ENCODE data around the gene GSPT1.
"Not testable (repeated sequence)": the region's sequence is repeated elsewhere in the genome, so short reads cannot be mapped to it uniquely, and the experiment has no call there.

The GSPT1 gene

GRCh38 chr16:11844499-11844898, 71.3 kb downstream of the GSPT1 start:
- Histone ChIP-seq H3K9me3 (replicated peaks; ENCODE audit: low read length) (no peaks in the 10 kb centered on the region), H3K36me3 (ENCODE audit: insufficient read depth, low read length) (peaks cover 91% of the 10 kb centered on the region), H3K4me1 (ENCODE audit: control insufficient read depth, insufficient read depth, low read length) (peaks cover 10% of the 10 kb centered on the region), H3K27me3 (ENCODE audit: control insufficient read depth, insufficient read depth, low read length) (no peaks in the 10 kb centered on the region), H3K4me2 (ENCODE audit: low read length) (no peak overlapping the region), H3K4me3 (ENCODE audit: low read length) (no peak overlapping the region), H3K9ac (ENCODE audit: low read depth, low read length) (no peak overlapping the region)

DNA sequence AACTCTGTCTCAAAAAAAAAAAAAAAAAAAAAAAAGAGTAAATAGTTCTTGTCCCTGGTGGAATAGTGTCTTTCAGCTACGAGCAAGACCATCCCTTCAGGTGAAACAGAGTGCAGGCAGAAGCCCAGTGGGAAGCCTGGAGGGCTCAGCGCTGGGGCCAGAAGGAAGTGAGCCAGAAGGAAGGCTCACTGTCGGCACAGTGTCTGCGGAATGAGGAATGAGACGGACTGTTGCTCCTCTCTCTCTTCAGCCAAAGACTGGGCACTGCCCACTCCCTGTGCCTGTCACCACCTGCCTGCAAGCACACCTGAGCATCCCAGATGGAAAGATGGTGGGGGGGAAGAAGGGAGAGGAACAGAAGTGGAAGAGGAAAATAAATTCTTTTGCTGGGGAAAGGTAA, 71.9 kb downstream of the GSPT1 start:
- H3K9ac ChIP-seq (ENCODE audit: low read depth, low read length) = no peak overlapping the region
- peaks cover 89% of the 10 kb centered on the region for H3K36me3 ChIP-seq (ENCODE audit: insufficient read depth, low read length)

GRCh38 chr16:11843206-11843605, 72.5 kb downstream of the GSPT1 start:
- Histone ChIP-seq H3K4me3 (ENCODE audit: low read length) (no peak overlapping the region), H3K9me3 (replicated peaks; ENCODE audit: low read length) (no peaks in the 10 kb centered on the region), H3K36me3 (ENCODE audit: insufficient read depth, low read length) (peaks cover 89% of the 10 kb centered on the region), H3K4me1 (ENCODE audit: control insufficient read depth, insufficient read depth, low read length) (no peaks in the 10 kb centered on the region), H3K9ac (ENCODE audit: low read depth, low read length) (no peak overlapping the region), H3K27me3 (ENCODE audit: control insufficient read depth, insufficient read depth, low read length) (no peaks in the 10 kb centered on the region), H3K4me2 (ENCODE audit: low read length) (no peak overlapping the region)

More for the DNA sequence above, 71.9 kb downstream of the GSPT1 start:
- no peak overlapping the region for H3K4me2 ChIP-seq (ENCODE audit: low read length)
- no peaks in the 10 kb centered on the region for H3K27me3 ChIP-seq (ENCODE audit: control insufficient read depth, insufficient read depth, low read length)
- H3K9me3 ChIP-seq (replicated peaks; ENCODE audit: low read length) = no peaks in the 10 kb centered on the region
- peaks cover 5% of the 10 kb centered on the region for H3K4me1 ChIP-seq (ENCODE audit: control insufficient read depth, insufficient read depth, low read length)
- no peak overlapping the region for H3K4me3 ChIP-seq (ENCODE audit: low read length)

DNA sequence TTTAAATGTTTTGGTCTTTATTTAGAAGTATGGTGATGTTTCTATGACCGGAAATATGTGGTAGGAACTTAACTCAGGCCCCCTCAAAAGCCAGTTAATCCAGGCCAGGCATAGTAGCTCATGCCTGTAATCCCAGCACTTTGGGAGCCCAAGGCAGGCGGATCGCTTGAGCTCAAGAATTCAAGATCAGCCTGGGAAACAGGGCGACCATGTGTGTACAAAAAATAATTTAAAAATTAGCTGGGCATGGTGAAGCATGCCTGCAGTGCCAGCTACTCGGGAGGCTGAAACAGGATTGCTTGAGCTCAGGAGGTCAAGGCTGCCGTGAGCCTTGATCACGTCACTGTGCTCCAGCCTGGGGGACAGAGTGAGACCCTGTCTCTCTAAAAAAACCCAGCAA, 74.7 kb downstream of the GSPT1 start:
- Histone ChIP-seq H3K27me3 (ENCODE audit: control insufficient read depth, insufficient read depth, low read length) (no peaks in the 10 kb centered on the region), H3K4me2 (ENCODE audit: low read length) (no peak overlapping the region), H3K4me1 (ENCODE audit: control insufficient read depth, insufficient read depth, low read length) (peaks cover 12% of the 10 kb centered on the region), H3K4me3 (ENCODE audit: low read length) (no peak overlapping the region), H3K9ac (ENCODE audit: low read depth, low read length) (no peak overlapping the region), H3K9me3 (replicated peaks; ENCODE audit: low read length) (no peaks in the 10 kb centered on the region), H3K36me3 (ENCODE audit: insufficient read depth, low read length) (peaks cover 89% of the 10 kb centered on the region)

DNA sequence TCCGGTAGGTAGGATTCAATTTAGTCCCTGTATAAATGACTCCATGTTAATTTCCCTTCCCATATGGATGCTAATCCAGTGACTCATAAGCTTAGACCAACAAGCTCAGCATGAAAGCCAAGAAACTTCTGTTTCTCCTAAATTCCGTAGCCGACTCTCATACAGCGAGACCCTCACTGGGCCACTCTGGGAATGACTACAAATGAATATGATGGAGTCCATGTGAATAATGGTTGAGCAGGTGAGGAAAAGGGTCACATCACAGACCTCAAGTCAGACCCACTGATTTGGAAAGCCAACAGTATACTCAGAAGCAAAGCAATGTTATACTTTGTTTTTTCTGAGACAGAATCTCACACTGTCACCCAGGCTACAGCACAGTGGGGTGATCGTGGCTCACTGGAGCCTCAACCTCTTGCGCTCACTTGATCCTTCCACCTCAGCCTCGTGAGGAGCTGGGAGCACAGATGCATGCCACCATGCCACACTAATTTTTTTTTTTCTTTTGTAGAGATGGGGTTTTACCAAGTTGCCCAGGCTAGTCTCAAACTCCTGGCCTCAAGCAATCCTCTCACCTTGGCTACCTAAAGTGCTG, 79.0 kb downstream of the GSPT1 start:
- H3K27me3 ChIP-seq (ENCODE audit: control insufficient read depth, insufficient read depth, low read length) = no peaks in the 10 kb centered on the region
- H3K4me2 ChIP-seq (ENCODE audit: low read length) = peak overlapping the region; percentile 6
- H3K9ac ChIP-seq (ENCODE audit: low read depth, low read length) = no peak overlapping the region
- no peak overlapping the region for H3K4me3 ChIP-seq (ENCODE audit: low read length)
- no peaks in the 10 kb centered on the region for H3K9me3 ChIP-seq (replicated peaks; ENCODE audit: low read length)
- peaks cover 59% of the 10 kb centered on the region for H3K36me3 ChIP-seq (ENCODE audit: insufficient read depth, low read length)
- peaks cover 35% of the 10 kb centered on the region for H3K4me1 ChIP-seq (ENCODE audit: control insufficient read depth, insufficient read depth, low read length)

GRCh38 chr16:11835891-11836649, 79.7 kb downstream of the GSPT1 start:
- Histone ChIP-seq H3K4me1 (ENCODE audit: control insufficient read depth, insufficient read depth, low read length) (peaks cover 35% of the 10 kb centered on the region), H3K27me3 (ENCODE audit: control insufficient read depth, insufficient read depth, low read length) (no peaks in the 10 kb centered on the region), H3K9me3 (replicated peaks; ENCODE audit: low read length) (no peaks in the 10 kb centered on the region), H3K4me2 (ENCODE audit: low read length) (peak overlapping the region; percentile 6), H3K9ac (ENCODE audit: low read depth, low read length) (no peak overlapping the region), H3K36me3 (ENCODE audit: insufficient read depth, low read length) (peaks cover 52% of the 10 kb centered on the region), H3K4me3 (ENCODE audit: low read length) (no peak overlapping the region)

GRCh38 chr16:11835309-11835708, 80.4 kb downstream of the GSPT1 start:
- H3K4me3 ChIP-seq (ENCODE audit: low read length) = no peak overlapping the region
- no peak overlapping the region for H3K4me2 ChIP-seq (ENCODE audit: low read length)
- H3K36me3 ChIP-seq (ENCODE audit: insufficient read depth, low read length) = peaks cover 44% of the 10 kb centered on the region
- no peaks in the 10 kb centered on the region for H3K27me3 ChIP-seq (ENCODE audit: control insufficient read depth, insufficient read depth, low read length)
- H3K9me3 ChIP-seq (replicated peaks; ENCODE audit: low read length) = no peaks in the 10 kb centered on the region
- peaks cover 35% of the 10 kb centered on the region for H3K4me1 ChIP-seq (ENCODE audit: control insufficient read depth, insufficient read depth, low read length)
- no peak overlapping the region for H3K9ac ChIP-seq (ENCODE audit: low read depth, low read length)

- H3K9me3 ChIP-seq (replicated peaks; ENCODE audit: low read length) = no peaks in the 10 kb centered on the region
- H3K4me1 ChIP-seq (ENCODE audit: control insufficient read depth, insufficient read depth, low read length) = peaks cover 35% of the 10 kb centered on the region
- no peaks in the 10 kb centered on the region for H3K27me3 ChIP-seq (ENCODE audit: control insufficient read depth, insufficient read depth, low read length)
- H3K4me2 ChIP-seq (ENCODE audit: low read length) = peak overlapping the region; percentile 53
- H3K4me3 ChIP-seq (ENCODE audit: low read length) = peak overlapping the region; percentile 3
- peaks cover 33% of the 10 kb centered on the region for H3K36me3 ChIP-seq (ENCODE audit: insufficient read depth, low read length)
- peak overlapping the region; percentile 39 for H3K9ac ChIP-seq (ENCODE audit: low read depth, low read length)
Measured at GRCh38 chr16:11833951-11834695, 81.6 kb downstream of the GSPT1 start.

DNA sequence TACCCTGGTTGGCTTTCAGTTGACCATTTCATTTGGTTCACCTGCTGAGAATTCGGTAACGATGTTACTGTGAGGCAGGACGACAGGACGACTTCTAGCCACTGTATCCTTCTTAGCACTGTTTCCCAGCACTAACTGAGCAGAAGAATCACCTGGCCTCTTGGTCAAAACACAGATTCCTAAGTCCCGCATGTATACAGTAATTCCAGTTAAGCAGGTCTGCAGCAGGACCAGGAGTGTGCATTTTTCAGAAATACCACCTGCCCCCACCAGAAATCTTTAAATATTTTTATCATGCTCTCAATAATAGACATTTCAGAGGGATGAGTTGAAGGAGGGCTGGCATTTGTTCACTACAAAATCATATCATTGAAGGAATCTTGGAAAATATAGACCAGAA, 87.1 kb downstream of the GSPT1 start:
- Histone ChIP-seq H3K4me3 (ENCODE audit: low read length) (no peak overlapping the region), H3K27me3 (ENCODE audit: control insufficient read depth, insufficient read depth, low read length) (no peaks in the 10 kb centered on the region), H3K4me1 (ENCODE audit: control insufficient read depth, insufficient read depth, low read length) (peaks cover 7% of the 10 kb centered on the region), H3K9me3 (replicated peaks; ENCODE audit: low read length) (no peaks in the 10 kb centered on the region), H3K4me2 (ENCODE audit: low read length) (no peak overlapping the region), H3K36me3 (ENCODE audit: insufficient read depth, low read length) (no peaks in the 10 kb centered on the region), H3K9ac (ENCODE audit: low read depth, low read length) (no peak overlapping the region)

- H3K9me3 ChIP-seq (replicated peaks; ENCODE audit: low read length); H3K36me3 ChIP-seq (ENCODE audit: insufficient read depth, low read length); H3K4me1 ChIP-seq (ENCODE audit: control insufficient read depth, insufficient read depth, low read length); H3K4me3 ChIP-seq (ENCODE audit: low read length); H3K27me3 ChIP-seq (ENCODE audit: control insufficient read depth, insufficient read depth, low read length); H3K9ac ChIP-seq (ENCODE audit: low read depth, low read length); H3K4me2 ChIP-seq (ENCODE audit: low read length): not testable (repeated sequence)
Measured at GRCh38 chr16:11825520-11826165, 90.1 kb downstream of the GSPT1 start.

GRCh38 chr16:11824362-11824761, 91.4 kb downstream of the GSPT1 start:
- Histone ChIP-seq H3K4me1 (ENCODE audit: control insufficient read depth, insufficient read depth, low read length) (peaks cover 6% of the 10 kb centered on the region), H3K9me3 (replicated peaks; ENCODE audit: low read length) (no peaks in the 10 kb centered on the region), H3K36me3 (ENCODE audit: insufficient read depth, low read length) (no peaks in the 10 kb centered on the region), H3K4me2 (ENCODE audit: low read length) (no peak overlapping the region), H3K27me3 (ENCODE audit: control insufficient read depth, insufficient read depth, low read length) (no peaks in the 10 kb centered on the region), H3K9ac (ENCODE audit: low read depth, low read length) (no peak overlapping the region), H3K4me3 (ENCODE audit: low read length) (no peak overlapping the region)
